ENCODE results near the gene GTPBP1.

Gene GTPBP1

DNA sequence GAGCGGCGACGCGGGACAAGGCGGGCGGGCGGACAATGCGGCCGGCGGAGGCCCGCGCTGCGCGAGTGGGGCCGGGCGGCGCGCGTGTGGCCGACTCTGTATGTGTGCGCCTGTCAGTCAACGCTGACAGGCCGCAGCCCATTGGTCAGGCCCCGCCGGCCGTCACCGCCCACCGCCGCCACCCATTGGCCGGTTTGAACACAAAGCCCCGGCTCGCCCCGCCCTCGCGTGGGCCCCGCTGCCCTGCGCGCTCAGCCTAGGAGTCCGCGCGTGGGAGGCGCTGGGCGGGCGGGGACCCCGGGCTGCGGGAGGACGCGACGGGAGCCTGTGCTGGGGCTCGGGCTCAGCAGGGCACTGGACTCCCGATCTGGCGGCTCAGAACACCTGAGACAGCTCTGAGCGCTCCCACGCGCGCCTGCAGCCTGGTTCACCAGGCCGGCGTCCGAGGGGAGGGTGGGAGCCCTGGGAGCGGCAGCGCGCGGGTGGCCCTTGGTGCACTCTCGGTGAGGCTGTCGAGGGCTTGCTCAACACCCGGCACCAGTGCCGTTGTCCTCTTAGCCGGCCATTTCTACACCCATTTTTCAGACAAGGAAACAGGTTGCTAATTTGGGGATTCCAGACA is 50.3 kb downstream of the GTPBP1 start, which contains the start of gene SUN2:
Gene SUN2, minus strand, starts transcription at position 88 of the 622 bp plus-strand sequence. CDS start 3,370 bp downstream, outside the sequence.
- DNase-seq (ENCODE audit: low read depth): peak; percentile 74
- peak within 1 kb of the TSS; percentile 62 for H3K4me3 ChIP-seq (ENCODE audit: control insufficient read depth, low read depth, low read length)
- TF ChIP-seq, protein P1, sequence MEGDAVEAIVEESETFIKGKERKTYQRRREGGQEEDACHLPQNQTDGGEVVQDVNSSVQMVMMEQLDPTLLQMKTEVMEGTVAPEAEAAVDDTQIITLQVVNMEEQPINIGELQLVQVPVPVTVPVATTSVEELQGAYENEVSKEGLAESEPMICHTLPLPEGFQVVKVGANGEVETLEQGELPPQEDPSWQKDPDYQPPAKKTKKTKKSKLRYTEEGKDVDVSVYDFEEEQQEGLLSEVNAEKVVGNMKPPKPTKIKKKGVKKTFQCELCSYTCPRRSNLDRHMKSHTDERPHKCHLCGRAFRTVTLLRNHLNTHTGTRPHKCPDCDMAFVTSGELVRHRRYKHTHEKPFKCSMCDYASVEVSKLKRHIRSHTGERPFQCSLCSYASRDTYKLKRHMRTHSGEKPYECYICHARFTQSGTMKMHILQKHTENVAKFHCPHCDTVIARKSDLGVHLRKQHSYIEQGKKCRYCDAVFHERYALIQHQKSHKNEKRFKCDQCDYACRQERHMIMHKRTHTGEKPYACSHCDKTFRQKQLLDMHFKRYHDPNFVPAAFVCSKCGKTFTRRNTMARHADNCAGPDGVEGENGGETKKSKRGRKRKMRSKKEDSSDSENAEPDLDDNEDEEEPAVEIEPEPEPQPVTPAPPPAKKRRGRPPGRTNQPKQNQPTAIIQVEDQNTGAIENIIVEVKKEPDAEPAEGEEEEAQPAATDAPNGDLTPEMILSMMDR (conservative IDR thresholded peaks at IDR 0.05; ENCODE audit: control insufficient read depth, insufficient read depth, low read depth, low read length): no peak

DNA sequence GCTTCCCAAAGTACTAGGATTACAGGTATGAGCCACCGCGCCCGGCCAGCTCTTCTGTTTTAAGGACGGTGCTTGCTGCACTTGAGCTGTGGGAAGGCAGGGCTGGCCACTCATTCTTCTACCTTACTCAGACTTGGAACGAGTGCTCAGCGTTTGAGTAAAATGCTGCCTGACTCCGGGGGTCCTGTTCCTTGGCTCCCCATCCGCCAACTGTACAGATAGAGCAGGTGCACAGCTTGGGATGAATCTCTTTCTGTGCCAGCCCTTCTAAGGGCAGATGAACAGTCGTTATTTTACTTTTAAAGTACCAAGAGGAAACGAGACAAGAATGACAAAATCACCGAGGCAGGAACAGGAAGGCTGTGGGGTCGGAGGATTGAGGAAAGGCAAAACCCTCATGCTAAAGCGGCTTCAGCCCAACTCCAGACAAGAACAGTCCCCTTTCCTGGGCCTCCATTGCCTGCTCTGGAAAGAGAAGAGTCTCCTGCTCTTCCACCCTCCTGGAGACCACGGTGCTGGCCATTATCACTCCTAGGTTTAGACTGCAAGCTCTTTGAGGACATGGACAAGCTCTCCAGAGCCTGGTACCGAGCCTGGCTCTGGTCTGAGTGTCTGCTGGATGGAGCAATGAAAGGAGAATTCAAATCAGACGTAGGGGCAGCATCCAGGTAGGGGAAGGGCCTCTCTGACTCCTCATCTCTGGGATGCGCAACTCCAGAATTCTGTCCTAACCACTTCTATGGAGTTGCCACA is 51.1 kb downstream of the GTPBP1 start:
- TF ChIP-seq, protein P1 (conservative IDR thresholded peaks at IDR 0.05; ENCODE audit: control insufficient read depth, insufficient read depth, low read depth, low read length): no peak
- no peak for DNase-seq (ENCODE audit: low read depth)
- peak overlapping the region; percentile 55 for H3K4me3 ChIP-seq (ENCODE audit: control insufficient read depth, low read depth, low read length)

DNA sequence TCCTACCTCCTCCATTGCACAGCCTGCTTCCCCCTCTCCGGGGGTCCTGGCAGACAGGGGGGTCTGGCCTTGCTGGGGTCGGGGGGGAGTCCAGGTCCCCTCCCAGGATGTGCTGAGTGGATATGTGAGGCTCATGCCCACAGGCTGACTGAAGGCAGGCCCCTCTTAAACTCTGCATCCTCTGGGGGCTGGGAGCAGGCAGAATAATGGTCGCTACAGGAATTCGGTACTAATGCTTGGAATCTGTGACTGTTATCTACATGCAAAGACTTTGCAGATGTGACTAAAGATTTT is 51.7 kb downstream of the GTPBP1 start:
- H3K4me3 ChIP-seq (ENCODE audit: control insufficient read depth, low read depth, low read length): no peak overlapping the region

DNA sequence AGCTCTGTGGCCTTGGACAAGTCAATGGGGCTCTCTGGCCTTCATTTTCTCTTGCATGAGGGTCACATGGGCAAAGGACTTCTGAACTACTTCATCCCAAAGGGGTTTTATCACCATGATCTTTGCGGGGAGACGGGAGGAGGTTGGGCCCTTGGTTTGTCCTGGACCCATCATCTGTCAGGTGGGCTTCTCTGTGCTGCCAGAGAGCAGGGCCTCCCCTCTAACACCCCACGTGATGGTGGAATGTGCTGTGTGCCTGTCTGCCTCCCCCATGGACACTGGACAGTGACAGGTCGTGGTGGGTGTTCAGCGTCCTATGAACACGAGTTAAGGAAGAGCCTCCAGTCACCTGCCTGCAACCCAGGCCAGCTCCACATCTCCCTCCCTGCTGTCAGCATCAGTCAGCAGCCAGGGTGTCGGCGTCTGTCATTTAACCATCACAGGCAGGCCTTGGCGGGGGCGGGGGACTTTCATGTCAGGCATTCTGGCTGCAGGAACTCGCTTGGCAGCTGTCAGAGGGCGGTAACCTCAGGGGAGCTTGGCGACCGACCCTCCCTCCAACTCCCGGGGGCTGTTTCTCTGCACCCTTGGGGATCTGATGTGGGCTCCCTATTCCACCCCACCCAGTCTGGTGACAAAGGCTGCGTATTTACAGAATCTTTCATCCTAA is 52.7 kb downstream of the GTPBP1 start:
- no peak overlapping the region for H3K4me3 ChIP-seq (ENCODE audit: control insufficient read depth, low read depth, low read length)
- DNase-seq (ENCODE audit: low read depth): no peak
- TF ChIP-seq, protein P1 (conservative IDR thresholded peaks at IDR 0.05; ENCODE audit: control insufficient read depth, insufficient read depth, low read depth, low read length): no peak

More for the DNA sequence above, 51.7 kb downstream of the GTPBP1 start:
- no peak for DNase-seq (ENCODE audit: low read depth)
- TF ChIP-seq, protein P1 (conservative IDR thresholded peaks at IDR 0.05; ENCODE audit: control insufficient read depth, insufficient read depth, low read depth, low read length): no peak

DNA sequence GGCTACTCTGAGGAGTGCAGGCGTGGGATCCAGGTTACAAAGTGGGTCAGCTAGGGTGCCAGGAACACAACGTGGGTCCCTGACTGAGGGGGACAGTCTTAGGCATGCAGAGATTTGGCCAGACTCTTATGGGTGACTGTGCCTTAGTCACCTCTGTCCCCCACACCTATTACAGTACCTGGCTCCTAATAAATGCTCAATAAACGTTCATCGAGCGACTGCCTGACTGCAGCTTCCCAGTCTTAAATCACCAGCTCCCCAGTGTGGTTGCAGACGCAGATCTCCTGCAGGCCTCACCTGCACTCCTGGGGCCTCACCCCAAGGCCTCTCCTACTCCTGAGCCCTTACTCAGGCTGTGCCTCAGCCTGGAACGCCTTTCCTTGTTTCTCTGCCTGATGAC is 53.3 kb downstream of the GTPBP1 start:
- DNase-seq (ENCODE audit: low read depth): no peak
- no peak overlapping the region for H3K4me3 ChIP-seq (ENCODE audit: control insufficient read depth, low read depth, low read length)

DNA sequence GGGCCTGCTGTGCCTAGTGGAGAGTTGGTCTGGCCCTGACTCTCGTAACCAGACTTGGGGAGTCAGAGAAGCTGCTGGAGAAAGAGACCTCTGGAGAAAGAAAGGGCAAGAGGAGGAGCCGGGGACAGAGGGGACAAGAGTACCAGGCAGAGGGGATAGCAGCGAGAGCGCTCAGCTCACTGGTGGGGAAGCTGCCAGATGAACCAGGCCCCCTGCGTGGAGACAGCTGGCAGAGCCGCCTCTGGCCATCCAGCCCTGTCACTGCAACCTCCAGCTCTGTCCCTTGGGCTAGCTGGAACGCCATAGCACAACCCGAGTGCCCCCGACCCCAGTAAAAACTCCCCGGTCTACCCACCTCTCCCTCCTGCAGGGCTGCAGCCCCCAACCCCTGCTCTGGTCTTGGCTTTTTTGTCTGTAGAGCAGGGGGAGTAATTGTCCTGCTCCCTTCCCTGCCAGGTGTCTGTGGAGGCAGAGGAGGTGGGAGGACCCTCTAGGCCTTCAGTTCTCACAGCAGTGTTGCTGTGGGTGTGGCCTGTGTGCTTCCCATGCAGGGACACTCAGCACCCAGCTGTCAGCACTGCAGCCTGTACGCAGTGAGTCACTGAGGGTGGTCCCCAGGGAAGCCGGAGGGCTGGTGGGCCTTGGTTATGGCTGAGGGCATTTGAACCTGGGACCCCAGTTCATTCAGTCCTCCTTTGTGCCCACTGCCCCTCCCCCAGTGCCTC is 54.9 kb downstream of the GTPBP1 start:
- no peak overlapping the region for H3K4me3 ChIP-seq (ENCODE audit: control insufficient read depth, low read depth, low read length)
- TF ChIP-seq, protein P1 (conservative IDR thresholded peaks at IDR 0.05; ENCODE audit: control insufficient read depth, insufficient read depth, low read depth, low read length): no peak
- DNase-seq (ENCODE audit: low read depth): peak; percentile 69

More for the DNA sequence above, 53.3 kb downstream of the GTPBP1 start:
- TF ChIP-seq, protein P1 (conservative IDR thresholded peaks at IDR 0.05; ENCODE audit: control insufficient read depth, insufficient read depth, low read depth, low read length): no peak

All from fibroblast of mammary gland (primary cell).